Measurements from ENCODE around the gene PRPF38A.

The PRPF38A gene

DNA sequence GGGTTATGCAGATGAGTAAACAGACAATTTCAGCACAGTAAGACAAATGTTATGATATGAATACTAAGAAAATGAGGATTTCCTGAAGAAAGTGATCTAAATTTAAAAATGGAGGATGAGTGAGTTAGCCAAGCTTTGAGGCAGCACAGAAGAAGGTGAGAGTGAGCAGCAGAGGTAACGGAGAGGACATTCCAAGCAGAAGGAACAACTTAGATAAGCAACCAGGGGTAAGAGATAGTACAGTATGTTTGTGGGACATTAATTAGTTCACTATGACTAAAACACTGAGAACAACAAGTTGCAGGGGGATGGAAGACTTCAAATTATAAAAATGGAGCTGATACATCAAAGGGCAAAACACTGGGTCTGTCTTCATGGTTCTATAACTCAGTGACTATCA, 22.8 kb downstream of the PRPF38A start:
- no peak overlapping the region for H3K4me3 ChIP-seq (ENCODE audit: low read depth, low read length)
- no peak for DNase-seq (ENCODE audit: low read depth)
- no peak for TF ChIP-seq CTCF (IDR thresholded peaks at IDR 0.05; ENCODE audit: insufficient read depth, low read depth, low read length, missing control alignments)

DNA sequence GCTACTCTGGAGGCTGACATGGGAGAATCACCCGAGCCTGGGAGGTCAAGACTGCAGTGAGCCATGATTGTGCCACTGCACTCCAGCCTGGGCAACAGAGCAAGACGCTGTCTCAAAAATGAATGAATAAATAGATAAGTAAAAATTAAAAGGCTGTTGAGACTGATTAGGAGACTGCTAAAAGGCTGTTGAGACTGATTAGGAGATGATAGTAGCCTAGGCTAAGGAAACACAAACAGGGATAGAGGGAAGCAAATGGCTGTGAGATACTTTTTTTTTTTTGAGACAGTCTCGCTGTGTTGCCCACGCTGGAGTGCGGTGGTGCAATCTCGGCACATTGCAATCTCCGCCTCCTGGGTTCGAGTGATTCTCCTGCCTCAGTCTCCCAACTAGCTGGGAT, 28.4 kb downstream of the PRPF38A start:
- no peak for TF ChIP-seq CTCF (IDR thresholded peaks at IDR 0.05; ENCODE audit: insufficient read depth, low read depth, low read length, missing control alignments)
- DNase-seq (ENCODE audit: low read depth), result no peak
- no peak overlapping the region for H3K4me3 ChIP-seq (ENCODE audit: low read depth, low read length)

DNA sequence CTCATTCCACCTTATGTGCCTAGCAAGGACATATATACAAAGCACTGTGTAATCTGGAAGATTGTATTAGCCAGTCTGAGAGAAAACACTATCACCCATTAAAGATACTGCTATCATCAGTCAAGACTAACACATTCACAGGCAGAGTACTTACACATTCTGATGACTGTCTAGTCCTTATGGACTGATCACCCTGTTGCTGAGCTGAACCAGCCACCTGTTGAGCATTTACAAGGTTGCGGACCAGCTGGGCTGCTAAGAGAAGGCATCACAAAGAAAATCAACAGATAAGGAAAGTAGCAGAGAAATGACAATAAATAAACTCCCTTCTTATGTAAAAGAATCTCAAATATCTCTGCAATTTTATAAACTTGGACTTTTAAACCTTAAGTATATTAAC, 30.8 kb downstream of the PRPF38A start:
- H3K4me3 ChIP-seq (ENCODE audit: low read depth, low read length), result no peak overlapping the region
- no peak for TF ChIP-seq CTCF (IDR thresholded peaks at IDR 0.05; ENCODE audit: insufficient read depth, low read depth, low read length, missing control alignments)
- DNase-seq (ENCODE audit: low read depth), result no peak

GRCh38 chr1:52435650-52436049, 31.2 kb downstream of the PRPF38A start:
- no peak for TF ChIP-seq CTCF (IDR thresholded peaks at IDR 0.05; ENCODE audit: insufficient read depth, low read depth, low read length, missing control alignments)
- DNase-seq (ENCODE audit: low read depth), result no peak
- H3K4me3 ChIP-seq (ENCODE audit: low read depth, low read length), result no peak overlapping the region

DNA sequence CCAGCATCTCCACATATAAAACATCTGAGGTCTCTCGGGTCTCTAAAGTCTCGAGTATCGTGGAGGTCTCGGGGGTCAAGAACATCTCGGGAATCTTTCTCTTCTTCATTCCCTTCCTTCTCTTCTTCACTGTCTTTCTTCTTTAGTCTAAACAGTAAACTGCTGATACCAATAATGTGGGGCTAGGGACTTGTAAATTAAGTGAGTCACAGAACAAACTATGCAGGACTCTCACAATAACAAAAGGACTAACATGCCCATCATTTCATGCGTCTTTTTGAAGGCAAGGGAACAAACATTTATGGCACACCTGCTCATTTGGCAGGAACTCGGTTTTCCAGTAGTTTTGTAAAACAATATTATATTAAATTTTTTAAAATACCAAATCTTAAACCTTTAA, 32.4 kb downstream of the PRPF38A start:
- no peak for DNase-seq (ENCODE audit: low read depth)
- H3K4me3 ChIP-seq (ENCODE audit: low read depth, low read length), result no peak overlapping the region
- no peak for TF ChIP-seq CTCF (IDR thresholded peaks at IDR 0.05; ENCODE audit: insufficient read depth, low read depth, low read length, missing control alignments)

DNA sequence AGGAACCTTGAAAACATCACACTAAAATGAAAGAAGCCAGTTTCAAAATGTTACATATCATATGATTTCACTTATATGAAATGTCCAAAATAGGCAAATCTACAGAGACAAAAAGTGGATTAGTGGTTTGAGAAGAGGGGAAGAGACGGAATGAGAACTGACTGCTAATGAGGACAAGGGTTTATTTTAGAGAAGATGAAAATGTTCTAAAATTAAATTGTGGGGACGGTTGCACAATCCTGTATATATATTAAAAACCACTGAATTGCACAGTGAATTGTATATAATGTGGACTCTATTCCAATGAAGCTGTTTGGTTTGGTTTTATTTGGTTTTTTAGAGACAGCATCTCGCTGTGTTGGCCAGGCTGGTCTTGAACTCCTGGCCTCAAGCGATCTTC, 35.6 kb downstream of the PRPF38A start:
- TF ChIP-seq CTCF (IDR thresholded peaks at IDR 0.05; ENCODE audit: insufficient read depth, low read depth, low read length, missing control alignments), result no peak
- no peak for DNase-seq (ENCODE audit: low read depth)

GRCh38 chr1:52444463-52444862, 40.1 kb downstream of the PRPF38A start:
- H3K4me3 ChIP-seq (ENCODE audit: low read depth, low read length), result no peak overlapping the region
- DNase-seq (ENCODE audit: low read depth), result no peak
- TF ChIP-seq CTCF (IDR thresholded peaks at IDR 0.05; ENCODE audit: insufficient read depth, low read depth, low read length, missing control alignments), result no peak

More for the DNA sequence above, 35.6 kb downstream of the PRPF38A start:
- H3K4me3 ChIP-seq (ENCODE audit: low read depth, low read length), result no peak overlapping the region

Measured in GM12865 (cell line).